Activated CD4-positive, alpha-beta memory T cell treated with anti-CD3 and anti-CD28 coated beads for 36 hours (primary cell): ENCODE results near the gene LY6G6C. TPM values are rescaled to one million over a fixed set of nuclear protein-coding genes. Genes with fewer than 3 reads are reported as not detected.

Experiments used
- microRNA-seq: library from miRNA; unstranded; fragments of <30 nt; microRNA quantifications from one replicate; pipeline ENCODE4 v1.2.0, GENCODE V29; 2022; ENCODE audit warnings: borderline number of aligned reads, borderline microRNAs expressed, borderline replicate concordance
- total RNA-seq, 2 experiments: library from RNA; stranded (reverse); gene quantifications; one replicate each; pipeline ENCODE4 v1.2.3, GENCODE V29; 2021

The LY6G6C gene
- total RNA-seq, 2 experiments from 2014 or later, result not detected

Small RNAs within 50 kb of the gene (microRNA-seq; reads per million reads assigned to microRNA genes)
- not detected for gene MIR4646

Other genes starting within 250 kb of the LY6G6C start
- 10 to 100 TPM; 21.1 to 23.2 TPM for gene MICB, start 223.6 kb downstream of the LY6G6C start, total RNA-seq
- gene MCCD1, start 192.8 kb downstream of the LY6G6C start, total RNA-seq, result not detected
- gene DDX39B, start 179.7 kb downstream of the LY6G6C start, total RNA-seq, result 100 to 1,000 TPM; 538 to 547 TPM
- gene ATP6V1G2, start 175.1 kb downstream of the LY6G6C start, total RNA-seq, result 1 to 10 TPM; 1.4 to 1.6 TPM
- gene NFKBIL1, start 174.1 kb downstream of the LY6G6C start, total RNA-seq, result 10 to 100 TPM; 18.5 to 21.5 TPM
- 100 to 1,000 TPM; 696 to 733 TPM for gene LTA, start 149.5 kb downstream of the LY6G6C start, total RNA-seq
- 100 to 1,000 TPM; 165 to 167 TPM for gene TNF, start 146.2 kb downstream of the LY6G6C start, total RNA-seq
- gene LTB, start 139.3 kb downstream of the LY6G6C start, total RNA-seq, result 100 to 1,000 TPM; 161 to 164 TPM
- 10 to 100 TPM; 15.7 to 16.9 TPM for gene LST1, start 135.5 kb downstream of the LY6G6C start, total RNA-seq
- 10 to 100 TPM; 11.7 to 12.2 TPM for gene NCR3, start 128.7 kb downstream of the LY6G6C start, total RNA-seq
- gene AIF1, start 106.5 kb downstream of the LY6G6C start, total RNA-seq, result 10 to 100 TPM; 26.1 to 29.0 TPM
- 100 to 1,000 TPM; 246 to 257 TPM for gene PRRC2A, start 101.0 kb downstream of the LY6G6C start, total RNA-seq
- 100 to 1,000 TPM; 351 to 354 TPM for gene BAG6, start 69.1 kb downstream of the LY6G6C start, total RNA-seq
- 1 to 10 TPM; 2.9 to 3.1 TPM for gene APOM, start 65.9 kb downstream of the LY6G6C start, total RNA-seq
- gene C6orf47, start 61.0 kb downstream of the LY6G6C start, total RNA-seq, result 10 to 100 TPM; 15.8 to 16.9 TPM
- gene GPANK1, start 56.7 kb downstream of the LY6G6C start, total RNA-seq, result 10 to 100 TPM; 31.6 to 32.3 TPM
- gene CSNK2B, start 55.7 kb downstream of the LY6G6C start, total RNA-seq, result 100 to 1,000 TPM; 227 to 234 TPM
- 10 to 100 TPM in 1 of 2 experiments, 1 to 10 TPM in 1; 9.2 to 11.6 TPM for gene LY6G5B, start 51.8 kb downstream of the LY6G6C start, total RNA-seq
- gene LY6G5C, start 40.7 kb downstream of the LY6G6C start, total RNA-seq, result 1 to 10 TPM; 1.4 to 1.8 TPM
- gene ABHD16A, start 18.4 kb downstream of the LY6G6C start, total RNA-seq, result 10 to 100 TPM; 29.1 to 29.6 TPM
- not detected for gene LY6G6F, start 14.9 kb downstream of the LY6G6C start, total RNA-seq
- gene LY6G6D, start 6.4 kb downstream of the LY6G6C start, total RNA-seq, result not detected
- gene MPIG6B, start 1.6 kb upstream of the LY6G6C start, total RNA-seq, result not detected
- 1 to 10 TPM; 6.2 to 6.6 TPM for gene DDAH2, start 7.6 kb upstream of the LY6G6C start, total RNA-seq
- gene CLIC1, start 14.8 kb upstream of the LY6G6C start, total RNA-seq, result 100 to 1,000 TPM; 430 to 442 TPM
- 10 to 100 TPM; 80.9 to 83.8 TPM for gene MSH5, start 18.3 kb upstream of the LY6G6C start, total RNA-seq
- 10 to 100 TPM; 11.3 to 13.2 TPM for gene SAPCD1, start 40.9 kb upstream of the LY6G6C start, total RNA-seq
- gene VWA7, start 55.6 kb upstream of the LY6G6C start, total RNA-seq, result 1 to 10 TPM; 2.0 to 2.1 TPM
- 100 to 1,000 TPM; 141 to 153 TPM for gene VARS1, start 74.0 kb upstream of the LY6G6C start, total RNA-seq
- 100 to 1,000 TPM; 142 to 143 TPM for gene LSM2, start 85.2 kb upstream of the LY6G6C start, total RNA-seq
- 1 to 10 TPM; 2.0 TPM for gene HSPA1L, start 93.5 kb upstream of the LY6G6C start, total RNA-seq
- gene HSPA1A, start 93.8 kb upstream of the LY6G6C start, total RNA-seq, result 10 to 100 TPM; 68.5 to 69.9 TPM
- gene HSPA1B, start 106.0 kb upstream of the LY6G6C start, total RNA-seq, result 10 to 100 TPM; 59.5 to 62.3 TPM
- gene NEU1, start 141.1 kb upstream of the LY6G6C start, total RNA-seq, result 10 to 100 TPM; 13.0 to 13.4 TPM
- under 1 TPM in 1 of 2 experiments, not detected in 1; 0.17 TPM for gene SLC44A4, start 157.3 kb upstream of the LY6G6C start, total RNA-seq
- 10 to 100 TPM; 45.5 to 46.0 TPM for gene EHMT2, start 176.0 kb upstream of the LY6G6C start, total RNA-seq
- gene ZBTB12, start 180.3 kb upstream of the LY6G6C start, total RNA-seq, result 1 to 10 TPM; 1.8 to 2.0 TPM
- 1 to 10 TPM in 1 of 2 experiments, under 1 TPM in 1; 0.97 to 1.0 TPM for gene C2, start 206.0 kb upstream of the LY6G6C start, total RNA-seq
- under 1 TPM; 0.76 to 0.82 TPM for gene CFB, start 224.3 kb upstream of the LY6G6C start, total RNA-seq
- 10 to 100 TPM; 87.1 to 89.0 TPM for gene NELFE, start 237.2 kb upstream of the LY6G6C start, total RNA-seq
- gene SKIC2, start 237.4 kb upstream of the LY6G6C start, total RNA-seq, result 100 to 1,000 TPM in 1 of 2 experiments, 10 to 100 TPM in 1; 95.7 to 101 TPM